HEK293 (cell line): ENCODE data around the gene TNIP3.

Experiments used
- ZNF146 ChIP-seq: fragments of 450-650 bp; formaldehyde crosslinking; IDR thresholded peaks from 2 replicates; pipeline ENCODE4 v1.5.1; 2016; ENCODE audit warnings: missing biosample characterization, missing genetic modification characterization
- ZNF501 ChIP-seq: fragments of 450-650 bp; formaldehyde crosslinking; IDR thresholded peaks from 2 replicates; pipeline ENCODE4 v1.5.1; 2016; ENCODE audit warnings: missing biosample characterization, missing genetic modification characterization

DNA sequence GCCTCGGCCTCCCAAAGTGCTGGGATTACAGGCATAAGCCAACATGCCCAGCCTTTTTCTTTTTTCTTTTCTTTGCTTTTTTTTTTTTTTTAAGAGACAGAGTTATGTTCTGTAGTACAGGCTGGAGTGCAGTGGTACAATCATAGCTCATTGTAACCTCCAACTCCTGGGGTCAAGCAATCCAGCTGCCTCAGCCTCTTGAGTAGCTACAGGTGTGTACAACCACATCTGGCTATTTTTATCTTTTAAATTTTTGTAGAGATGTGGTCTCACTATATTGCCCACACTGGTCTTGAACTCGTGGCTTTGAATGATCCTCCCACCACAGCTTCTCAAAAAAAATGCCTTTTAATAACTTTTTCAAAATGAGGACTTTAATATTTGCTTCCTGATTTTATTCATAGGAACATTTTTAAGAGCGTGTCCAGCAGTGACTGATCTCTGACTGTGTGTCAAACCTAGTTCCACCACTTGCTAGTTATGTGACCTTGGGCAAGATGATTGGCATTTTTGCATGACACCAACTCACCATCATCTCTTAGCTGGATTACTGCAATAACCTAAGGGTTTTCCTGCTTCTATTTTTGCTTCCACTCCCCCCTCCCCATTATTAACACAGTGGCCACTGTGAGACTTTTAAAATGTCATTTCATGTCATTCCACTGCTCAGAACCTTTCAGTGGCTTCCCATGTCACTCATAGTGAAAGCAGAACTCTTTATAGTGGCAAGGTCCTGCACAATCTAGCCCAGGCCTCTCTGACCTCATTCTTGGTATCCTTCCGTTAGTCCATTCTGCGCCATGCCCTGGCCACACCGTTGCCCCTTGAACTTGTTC lies 4.5 kb upstream of the TNIP3 start:
- TF ChIP-seq ZNF146 (tag by site-specific recombination) (no peak), ZNF501 (no peak)
